MM.1S (cell line): Measurements from ENCODE around the gene TCF7L2.

Source experiments
- DNase-seq: peaks from one replicate; pipeline ENCODE4 v3.0.0-alpha.2; 2015
- H2AFZ ChIP-seq: fragments of 300-600 bp; sonication (generic); 2 replicates; pipeline ENCODE4 v1.6.0; 2016; ENCODE audit warnings: antibody characterized with exemption, low read length
- H3F3A ChIP-seq: fragments of 300-600 bp; sonication (generic); 2 replicates; pipeline ENCODE4 v1.6.1; 2016; ENCODE audit warnings: mild to moderate bottlenecking, antibody characterized with exemption, low read length, moderate library complexity, mixed read lengths; ENCODE audit not compliant: insufficient read depth
- H3K27ac ChIP-seq: fragments of 300-600 bp; sonication (generic); 2 replicates; pipeline ENCODE4 v1.5.1; 2016; ENCODE audit warnings: mild to moderate bottlenecking, low read length
- H3K27me3 ChIP-seq: fragments of 300-600 bp; sonication (generic); replicated peaks from 2 replicates; pipeline ENCODE4 v1.6.0; 2016; ENCODE audit warnings: low read length; ENCODE audit not compliant: insufficient read depth
- H3K36me3 ChIP-seq: fragments of 300-600 bp; sonication (generic); replicated peaks from 2 replicates; pipeline ENCODE4 v1.6.1; 2016; ENCODE audit warnings: mild to moderate bottlenecking, low read length, mixed read lengths; ENCODE audit not compliant: insufficient read depth
- H3K4me1 ChIP-seq: fragments of 300-600 bp; sonication (generic); 2 replicates; pipeline ENCODE4 v1.6.1; 2016; ENCODE audit warnings: low read length, mixed read lengths
- H3K4me2 ChIP-seq: fragments of 300-600 bp; sonication (generic); 2 replicates; pipeline ENCODE4 v1.6.0; 2016; ENCODE audit warnings: low read depth, low read length
- H3K4me3 ChIP-seq: fragments of 300-600 bp; sonication (generic); 2 replicates; pipeline ENCODE4 v1.5.1; 2016; ENCODE audit warnings: low read length, mixed read lengths
- H3K79me2 ChIP-seq: fragments of 300-600 bp; sonication (generic); 2 replicates; pipeline ENCODE4 v1.6.1; 2016; ENCODE audit warnings: mixed run types, low read length, mixed read lengths
- H3K9ac ChIP-seq: fragments of 300-600 bp; sonication (generic); 2 replicates; pipeline ENCODE4 v1.6.1; 2016; ENCODE audit warnings: low read length, mixed read lengths
- H3K9me2 ChIP-seq: fragments of 300-600 bp; sonication (generic); replicated peaks from 2 replicates; pipeline ENCODE4 v1.6.1; 2016; ENCODE audit warnings: mild to moderate bottlenecking, low read length, mixed read lengths; ENCODE audit not compliant: insufficient read depth
- H3K9me3 ChIP-seq: fragments of 300-600 bp; sonication (generic); replicated peaks from 2 replicates; pipeline ENCODE4 v1.6.1; 2016; ENCODE audit warnings: mild to moderate bottlenecking, low read length, mixed read lengths; ENCODE audit not compliant: insufficient read depth
- H4K20me1 ChIP-seq: fragments of 300-600 bp; sonication (generic); 2 replicates; pipeline ENCODE4 v1.6.1; 2016; ENCODE audit warnings: mild to moderate bottlenecking, low read length, moderate library complexity, mixed read lengths; ENCODE audit not compliant: insufficient read depth
- CTCF ChIP-seq: fragments of 300-600 bp; sonication (generic); IDR thresholded peaks from 2 replicates; pipeline ENCODE4 v1.5.1; 2016; ENCODE audit warnings: antibody characterized with exemption, low read length, mixed read lengths
- EZH2 ChIP-seq: fragments of 300-600 bp; sonication (generic); optimal IDR thresholded peaks from 2 replicates; pipeline ENCODE3; 2017; ENCODE audit warnings: low read depth, mild to moderate bottlenecking, antibody characterized with exemption, low read length, mixed read lengths
- EZH2phosphoT487 ChIP-seq: fragments of 300-600 bp; sonication (generic); IDR thresholded peaks from 2 replicates; pipeline ENCODE4 v1.6.1; 2018; ENCODE audit warnings: antibody characterized with exemption, low read length

TCF7L2 gene

DNA sequence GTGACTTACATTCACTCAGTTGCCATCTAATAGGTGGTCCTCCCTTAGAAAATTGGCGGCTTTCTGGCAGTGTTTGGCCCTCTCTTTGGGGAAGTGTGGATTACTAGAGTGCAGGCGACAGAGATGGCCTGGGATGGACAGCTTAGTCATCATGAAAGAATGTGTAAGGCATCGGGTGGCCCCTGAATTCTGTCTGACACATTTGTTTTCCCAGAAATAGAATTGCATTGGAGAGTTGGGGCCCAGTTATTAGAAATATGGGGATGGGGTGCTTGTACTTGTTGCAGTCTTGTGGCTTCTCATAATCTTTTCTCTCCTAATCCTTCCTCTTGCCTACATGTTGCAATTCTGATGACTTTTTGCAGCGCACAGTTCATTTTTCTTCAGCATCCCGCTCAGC is 13.8 kb downstream of the TCF7L2 start:
- TF ChIP-seq EZH2 (no peak), EZH2phosphoT487 (no peak), CTCF (no peak)
- H2AFZ ChIP-seq: no peak overlapping the region
- H3K4me2 ChIP-seq: no peak overlapping the region
- no peaks in the 10 kb centered on the region for H3K9me3 ChIP-seq
- no peak overlapping the region for H3K9ac ChIP-seq
- H3K27ac ChIP-seq: no peak overlapping the region
- DNase-seq: no peak
- H4K20me1 ChIP-seq: no peaks in the 10 kb centered on the region
- no peaks in the 10 kb centered on the region for H3K4me1 ChIP-seq
- no peaks in the 10 kb centered on the region for H3K79me2 ChIP-seq
- H3K4me3 ChIP-seq: no peak overlapping the region
- H3K9me2 ChIP-seq: no peaks in the 10 kb centered on the region
- H3K36me3 ChIP-seq: no peaks in the 10 kb centered on the region
- no peaks in the 10 kb centered on the region for H3F3A ChIP-seq
- peaks cover 85% of the 10 kb centered on the region for H3K27me3 ChIP-seq

GRCh38 chr10:112964482-112964881 is 14.4 kb downstream of the TCF7L2 start:
- Histone ChIP-seq H3K4me1 (no peaks in the 10 kb centered on the region), H3F3A (no peaks in the 10 kb centered on the region), H4K20me1 (no peaks in the 10 kb centered on the region), H3K4me3 (no peak overlapping the region), H3K27ac (no peak overlapping the region), H2AFZ (no peak overlapping the region), H3K27me3 (peaks cover 85% of the 10 kb centered on the region), H3K9ac (no peak overlapping the region), H3K36me3 (no peaks in the 10 kb centered on the region), H3K79me2 (no peaks in the 10 kb centered on the region), H3K4me2 (no peak overlapping the region), H3K9me2 (no peaks in the 10 kb centered on the region), H3K9me3 (no peaks in the 10 kb centered on the region)
- no peak for DNase-seq
- no peak for TF ChIP-seq EZH2
- no peak for TF ChIP-seq CTCF
- TF ChIP-seq EZH2phosphoT487: no peak

- Histone ChIP-seq H3K9ac (no peak overlapping the region), H3K9me2 (no peaks in the 10 kb centered on the region), H3K79me2 (no peaks in the 10 kb centered on the region), H3K27ac (no peak overlapping the region), H3K4me1 (no peaks in the 10 kb centered on the region), H3K4me2 (no peak overlapping the region), H3K36me3 (no peaks in the 10 kb centered on the region), H2AFZ (no peak overlapping the region), H3K9me3 (no peaks in the 10 kb centered on the region), H3K27me3 (peaks cover 88% of the 10 kb centered on the region), H3K4me3 (no peak overlapping the region), H4K20me1 (no peaks in the 10 kb centered on the region), H3F3A (no peaks in the 10 kb centered on the region)
- DNase-seq: no peak
- no peak for TF ChIP-seq EZH2phosphoT487
- no peak for TF ChIP-seq EZH2
- TF ChIP-seq CTCF: no peak
Measured at GRCh38 chr10:112966194-112966855, 16.3 kb downstream of the TCF7L2 start.
